ENCODE results near the gene SRF.
A peak's percentile ranks its signal among the peaks of the same experiment; 100 is the strongest.

The SRF gene

DNA sequence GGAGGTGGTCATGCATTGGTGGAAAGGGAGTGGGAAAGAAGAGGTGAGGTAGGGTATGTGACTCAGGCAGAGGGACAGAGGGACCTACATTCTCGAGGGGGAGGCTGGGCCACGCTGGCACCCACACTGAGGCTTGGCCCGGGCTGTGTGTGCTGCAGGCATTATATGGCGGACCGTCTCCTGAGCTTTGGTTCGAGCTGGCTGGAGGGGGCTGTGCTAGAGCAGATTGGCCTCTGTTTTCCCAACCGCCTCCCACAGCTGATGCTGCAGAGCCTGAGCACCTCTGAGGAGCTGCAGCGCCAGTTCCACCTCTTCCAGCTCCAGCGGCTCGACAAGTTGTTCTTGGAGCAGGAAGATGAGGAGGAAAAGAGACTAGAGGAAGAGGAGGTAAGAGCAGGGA, 34.8 kb downstream of the SRF start:
- H3K27ac ChIP-seq (ENCODE audit: insufficient read depth in 1 of 2, low read depth in 1 of 2, low read length in 2 of 2, poor library complexity in 1 of 2, severe bottlenecking in 2 of 2) = no peak overlapping the region
- H3K27me3 ChIP-seq (replicated peaks in 2 of 5; ENCODE audit: control insufficient read depth in 4 of 5, insufficient read depth in 5 of 5, low read length in 4 of 5) = no peaks in the 10 kb centered on the region
- H3K4me1 ChIP-seq (ENCODE audit: control extremely low read depth in 1 of 4, control insufficient read depth in 4 of 4, insufficient read depth in 4 of 4, low read length in 3 of 4) = no peaks in the 10 kb centered on the region
- no peak overlapping the region for H3K4me3 ChIP-seq (ENCODE audit: control insufficient read depth in 1 of 7, extremely low read depth in 1 of 7, insufficient read depth in 4 of 7, low read depth in 2 of 7, low read length in 6 of 7)
- H3K9me3 ChIP-seq (ENCODE audit: control extremely low read depth in 1 of 5, control insufficient read depth in 4 of 5, insufficient read depth in 2 of 5, low read depth in 1 of 5, low read length in 4 of 5) = no peaks in the 10 kb centered on the region
- ChIA-PET POLR2A (no interaction called here), CTCF (interaction anchor here (1.1 to 1.5 kb wide), 2 partner anchors 15 to 300 kb away, joined by 3 read pairs; no protein-coding TSS in a partner anchor)
- peaks cover 2 to 33% (median 17%) of the 10 kb centered on the region in 4 experiments for H3K36me3 ChIP-seq (ENCODE audit: control insufficient read depth in 4 of 4, insufficient read depth in 4 of 4, low read length in 3 of 4)
- 98% methylated on average over 10 of the region's 10 CpGs for WGBS (ENCODE audit: insufficient coverage)
- no peak for DNase-seq

DNA sequence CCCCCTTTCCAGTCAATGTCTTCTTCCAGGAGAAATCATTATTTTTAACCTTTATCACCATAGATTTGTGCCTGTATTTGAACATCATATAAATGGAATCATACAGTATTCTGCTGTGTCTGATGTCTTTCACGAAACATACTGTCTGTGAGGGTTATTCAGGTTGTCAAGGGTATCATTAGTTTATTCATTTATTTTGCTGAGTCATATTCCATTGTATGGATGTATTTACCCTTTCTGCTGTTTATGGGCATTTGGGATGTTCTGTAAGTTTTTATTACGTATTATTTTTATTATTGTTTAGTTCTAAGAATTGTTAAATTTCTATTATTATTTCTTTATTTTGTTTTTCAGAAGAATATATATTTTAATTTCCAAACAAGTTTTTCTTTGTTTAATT, 36.2 kb downstream of the SRF start:
- Histone ChIP-seq H3K27me3 (replicated peaks in 2 of 5; ENCODE audit: control insufficient read depth in 4 of 5, insufficient read depth in 5 of 5, low read length in 4 of 5) (no peaks in the 10 kb centered on the region), H3K4me3 (ENCODE audit: control insufficient read depth in 1 of 7, extremely low read depth in 1 of 7, insufficient read depth in 4 of 7, low read depth in 2 of 7, low read length in 6 of 7) (no peak overlapping the region), H3K4me1 (ENCODE audit: control extremely low read depth in 1 of 4, control insufficient read depth in 4 of 4, insufficient read depth in 4 of 4, low read length in 3 of 4) (no peaks in the 10 kb centered on the region), H3K9me3 (ENCODE audit: control extremely low read depth in 1 of 5, control insufficient read depth in 4 of 5, insufficient read depth in 2 of 5, low read depth in 1 of 5, low read length in 4 of 5) (no peaks in the 10 kb centered on the region), H3K27ac (ENCODE audit: insufficient read depth in 1 of 2, low read depth in 1 of 2, low read length in 2 of 2, poor library complexity in 1 of 2, severe bottlenecking in 2 of 2) (no peak overlapping the region), H3K36me3 (ENCODE audit: control insufficient read depth in 4 of 4, insufficient read depth in 4 of 4, low read length in 3 of 4) (peaks cover 2 to 32% (median 15%) of the 10 kb centered on the region in 4 experiments)
- DNase-seq = no peak
- POLR2A ChIA-PET = no interaction called here
- CTCF ChIA-PET = no interaction called here
- no CpG with 5 or more reads among the region's 2 CpGs for WGBS (ENCODE audit: insufficient coverage)

DNA sequence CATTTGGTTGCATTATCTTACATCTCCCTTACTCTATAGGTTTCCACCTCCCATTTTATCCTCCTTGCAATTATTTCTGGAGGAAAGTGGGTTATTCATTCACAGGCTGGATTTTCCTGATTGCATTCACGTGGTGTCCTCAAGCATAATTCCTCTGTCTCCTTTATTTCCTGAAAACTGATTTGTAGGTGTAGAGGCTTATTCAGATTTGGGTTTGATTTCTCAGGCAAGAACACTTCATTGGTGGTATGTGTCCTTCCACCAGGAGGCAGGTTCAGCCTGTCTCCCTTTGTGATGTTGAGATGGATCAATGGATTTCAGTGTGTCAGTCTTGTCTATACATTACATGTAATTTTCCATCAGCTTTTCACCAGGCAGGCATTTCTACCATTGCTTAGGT, 40.9 kb downstream of the SRF start:
- ChIA-PET CTCF (interaction anchor here (0.7 to 1.5 kb wide), 3 partner anchors 9 to 130 kb away, joined by 3 to 4 read pairs (median 4); partner anchors contain the start of gene DNPH1), POLR2A (no interaction called here)

DNA sequence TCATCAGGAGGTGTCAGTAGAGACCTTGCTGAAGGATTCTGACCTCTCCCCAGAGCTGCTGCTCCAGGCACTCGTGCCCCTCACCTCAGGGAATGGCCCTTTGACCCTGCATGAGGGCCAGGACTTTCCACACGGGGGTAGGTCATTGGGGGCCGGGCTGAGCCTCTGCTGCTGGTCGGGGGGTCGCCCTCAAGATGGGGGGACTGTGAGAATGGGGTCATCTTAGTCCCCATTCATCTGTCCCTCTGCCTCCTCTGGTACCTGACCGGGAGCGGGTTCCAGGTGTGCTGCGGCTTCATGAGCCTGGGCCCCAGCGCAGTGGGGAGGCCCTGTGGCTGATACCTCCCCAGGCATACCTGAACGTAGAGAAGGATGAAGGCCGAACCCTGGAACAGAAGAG, 42.4 kb downstream of the SRF start:
- no peaks in the 10 kb centered on the region for H3K27me3 ChIP-seq (replicated peaks in 2 of 5; ENCODE audit: control insufficient read depth in 4 of 5, insufficient read depth in 5 of 5, low read length in 4 of 5)
- POLR2A ChIA-PET = no interaction called here
- 95% methylated on average over 6 of the region's 11 CpGs for WGBS (ENCODE audit: insufficient coverage)
- DNase-seq = no peak
- no peak overlapping the region for H3K4me3 ChIP-seq (ENCODE audit: control insufficient read depth in 1 of 7, extremely low read depth in 1 of 7, insufficient read depth in 4 of 7, low read depth in 2 of 7, low read length in 6 of 7)
- no peaks in the 10 kb centered on the region for H3K4me1 ChIP-seq (ENCODE audit: control extremely low read depth in 1 of 4, control insufficient read depth in 4 of 4, insufficient read depth in 4 of 4, low read length in 3 of 4)
- peaks cover 12 to 39% (median 21%) of the 10 kb centered on the region in 4 experiments for H3K36me3 ChIP-seq (ENCODE audit: control insufficient read depth in 4 of 4, insufficient read depth in 4 of 4, low read length in 3 of 4)
- no peak overlapping the region for H3K27ac ChIP-seq (ENCODE audit: insufficient read depth in 1 of 2, low read depth in 1 of 2, low read length in 2 of 2, poor library complexity in 1 of 2, severe bottlenecking in 2 of 2)
- no peaks in the 10 kb centered on the region for H3K9me3 ChIP-seq (ENCODE audit: control extremely low read depth in 1 of 5, control insufficient read depth in 4 of 5, insufficient read depth in 2 of 5, low read depth in 1 of 5, low read length in 4 of 5)
- CTCF ChIA-PET = no interaction called here

More for the DNA sequence above, 40.9 kb downstream of the SRF start:
- Histone ChIP-seq H3K9me3 (ENCODE audit: control extremely low read depth in 1 of 5, control insufficient read depth in 4 of 5, insufficient read depth in 2 of 5, low read depth in 1 of 5, low read length in 4 of 5) (no peaks in the 10 kb centered on the region), H3K36me3 (ENCODE audit: control insufficient read depth in 4 of 4, insufficient read depth in 4 of 4, low read length in 3 of 4) (peaks cover 9 to 35% (median 18%) of the 10 kb centered on the region in 4 experiments), H3K4me1 (ENCODE audit: control extremely low read depth in 1 of 4, control insufficient read depth in 4 of 4, insufficient read depth in 4 of 4, low read length in 3 of 4) (no peaks in the 10 kb centered on the region), H3K27ac (ENCODE audit: insufficient read depth in 1 of 2, low read depth in 1 of 2, low read length in 2 of 2, poor library complexity in 1 of 2, severe bottlenecking in 2 of 2) (no peak overlapping the region), H3K27me3 (replicated peaks in 2 of 5; ENCODE audit: control insufficient read depth in 4 of 5, insufficient read depth in 5 of 5, low read length in 4 of 5) (no peaks in the 10 kb centered on the region), H3K4me3 (ENCODE audit: control insufficient read depth in 1 of 7, extremely low read depth in 1 of 7, insufficient read depth in 4 of 7, low read depth in 2 of 7, low read length in 6 of 7) (no peak overlapping the region)
- DNase-seq = peak in 1 of 3 donors; percentile 12
- no CpG with 5 or more reads among the region's 1 CpG for WGBS (ENCODE audit: insufficient coverage)

DNA sequence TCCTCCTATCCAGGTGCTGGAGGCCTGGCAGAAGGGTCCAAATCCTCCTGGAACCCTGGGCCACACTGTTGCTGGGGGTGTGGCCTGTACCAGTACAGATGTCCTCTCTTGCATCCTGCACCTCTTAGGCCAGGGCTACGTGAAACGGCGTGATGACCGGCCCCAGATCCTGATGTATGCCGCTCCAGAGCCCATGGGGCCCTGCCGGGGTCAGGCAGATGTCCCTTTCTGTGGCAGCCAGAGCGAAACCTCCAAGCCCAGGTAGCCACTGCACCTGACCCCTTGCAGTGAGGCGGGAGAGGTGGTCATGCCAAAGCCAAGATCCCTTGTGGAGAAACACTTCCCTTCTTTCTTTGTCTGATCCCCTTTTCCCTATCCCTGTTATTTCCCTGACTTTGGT, 44.0 kb downstream of the SRF start:
- WGBS (ENCODE audit: insufficient coverage) = 97% methylated on average over 8 of the region's 8 CpGs
- no peak overlapping the region for H3K27ac ChIP-seq (ENCODE audit: insufficient read depth in 1 of 2, low read depth in 1 of 2, low read length in 2 of 2, poor library complexity in 1 of 2, severe bottlenecking in 2 of 2)
- H3K9me3 ChIP-seq (ENCODE audit: control extremely low read depth in 1 of 5, control insufficient read depth in 4 of 5, insufficient read depth in 2 of 5, low read depth in 1 of 5, low read length in 4 of 5) = no peaks in the 10 kb centered on the region
- ChIA-PET CTCF (interaction anchor here (0.6 to 1.1 kb wide), 2 partner anchors 42 to 518 kb away, joined by 3 read pairs; no protein-coding TSS in a partner anchor), POLR2A (no interaction called here)
- peaks cover 12 to 45% (median 24%) of the 10 kb centered on the region in 4 experiments for H3K36me3 ChIP-seq (ENCODE audit: control insufficient read depth in 4 of 4, insufficient read depth in 4 of 4, low read length in 3 of 4)
- no peaks in the 10 kb centered on the region for H3K27me3 ChIP-seq (replicated peaks in 2 of 5; ENCODE audit: control insufficient read depth in 4 of 5, insufficient read depth in 5 of 5, low read length in 4 of 5)
- DNase-seq = no peak
- H3K4me3 ChIP-seq (ENCODE audit: control insufficient read depth in 1 of 7, extremely low read depth in 1 of 7, insufficient read depth in 4 of 7, low read depth in 2 of 7, low read length in 6 of 7) = no peak overlapping the region
- H3K4me1 ChIP-seq (ENCODE audit: control extremely low read depth in 1 of 4, control insufficient read depth in 4 of 4, insufficient read depth in 4 of 4, low read length in 3 of 4) = no peaks in the 10 kb centered on the region

DNA sequence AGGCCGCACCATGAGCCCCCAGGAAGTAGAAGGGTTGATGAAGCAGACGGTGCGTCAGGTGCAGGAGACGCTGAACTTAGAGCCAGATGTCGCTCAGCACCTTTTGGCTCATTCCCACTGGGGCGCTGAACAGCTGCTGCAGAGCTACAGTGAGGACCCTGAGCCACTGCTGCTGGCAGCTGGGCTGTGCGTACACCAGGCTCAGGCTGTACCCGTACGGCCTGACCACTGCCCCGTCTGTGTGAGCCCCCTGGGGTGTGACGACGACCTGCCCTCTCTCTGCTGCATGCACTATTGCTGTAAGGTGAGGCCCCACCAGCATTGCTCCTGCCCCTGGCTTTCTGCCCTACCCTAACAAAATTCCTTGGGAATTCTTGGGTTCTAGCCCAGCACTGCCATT, 45.1 kb downstream of the SRF start:
- Histone ChIP-seq H3K4me3 (ENCODE audit: control insufficient read depth in 1 of 7, extremely low read depth in 1 of 7, insufficient read depth in 4 of 7, low read depth in 2 of 7, low read length in 6 of 7) (no peak overlapping the region), H3K36me3 (ENCODE audit: control insufficient read depth in 4 of 4, insufficient read depth in 4 of 4, low read length in 3 of 4) (peaks cover 14 to 56% (median 33%) of the 10 kb centered on the region in 4 experiments), H3K27ac (ENCODE audit: insufficient read depth in 1 of 2, low read depth in 1 of 2, low read length in 2 of 2, poor library complexity in 1 of 2, severe bottlenecking in 2 of 2) (no peak overlapping the region), H3K4me1 (ENCODE audit: control extremely low read depth in 1 of 4, control insufficient read depth in 4 of 4, insufficient read depth in 4 of 4, low read length in 3 of 4) (no peaks in the 10 kb centered on the region), H3K27me3 (replicated peaks in 2 of 5; ENCODE audit: control insufficient read depth in 4 of 5, insufficient read depth in 5 of 5, low read length in 4 of 5) (no peaks in the 10 kb centered on the region), H3K9me3 (ENCODE audit: control extremely low read depth in 1 of 5, control insufficient read depth in 4 of 5, insufficient read depth in 2 of 5, low read depth in 1 of 5, low read length in 4 of 5) (no peaks in the 10 kb centered on the region)
- WGBS (ENCODE audit: insufficient coverage) = 98% methylated on average over 12 of the region's 12 CpGs
- no peak for DNase-seq
- CTCF ChIA-PET = interaction anchor here (1.1 to 1.3 kb wide), 2 partner anchors 15 to 32 kb away, joined by 3 read pairs; no protein-coding TSS in a partner anchor
- POLR2A ChIA-PET = no interaction called here

DNA sequence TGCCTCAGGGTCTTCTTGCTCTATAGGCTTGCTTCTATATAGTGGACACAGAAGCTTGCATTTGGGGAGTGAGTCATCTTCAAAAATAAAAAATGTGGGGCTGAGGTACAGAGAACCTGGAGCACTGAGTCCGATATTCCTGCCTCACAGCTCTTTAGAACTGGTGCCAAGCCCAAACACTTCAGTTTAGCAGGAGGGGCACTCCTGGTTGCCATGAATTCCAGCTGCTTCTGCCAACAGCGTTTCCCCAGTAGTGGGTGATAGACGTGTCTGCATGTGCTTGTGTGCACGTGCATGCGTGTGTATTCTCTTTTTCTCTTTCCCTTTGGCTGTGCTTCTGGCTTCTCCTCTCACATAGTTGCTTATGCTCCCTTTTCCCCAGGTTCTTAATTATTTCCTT, 46.3 kb downstream of the SRF start:
- Histone ChIP-seq H3K4me1 (ENCODE audit: control extremely low read depth in 1 of 4, control insufficient read depth in 4 of 4, insufficient read depth in 4 of 4, low read length in 3 of 4) (no peaks in the 10 kb centered on the region), H3K9me3 (ENCODE audit: control extremely low read depth in 1 of 5, control insufficient read depth in 4 of 5, insufficient read depth in 2 of 5, low read depth in 1 of 5, low read length in 4 of 5) (no peaks in the 10 kb centered on the region), H3K27ac (ENCODE audit: insufficient read depth in 1 of 2, low read depth in 1 of 2, low read length in 2 of 2, poor library complexity in 1 of 2, severe bottlenecking in 2 of 2) (no peak overlapping the region), H3K36me3 (ENCODE audit: control insufficient read depth in 4 of 4, insufficient read depth in 4 of 4, low read length in 3 of 4) (peaks cover 14 to 67% (median 37%) of the 10 kb centered on the region in 4 experiments), H3K4me3 (ENCODE audit: control insufficient read depth in 1 of 7, extremely low read depth in 1 of 7, insufficient read depth in 4 of 7, low read depth in 2 of 7, low read length in 6 of 7) (no peak overlapping the region), H3K27me3 (replicated peaks in 2 of 5; ENCODE audit: control insufficient read depth in 4 of 5, insufficient read depth in 5 of 5, low read length in 4 of 5) (no peaks in the 10 kb centered on the region)
- ChIA-PET POLR2A (interaction anchor here (0.5 kb wide), 1 partner anchor 25 kb away, joined by 3 read pairs; no protein-coding TSS in a partner anchor), CTCF (interaction anchor here (1.3 kb wide), 1 partner anchor 16 kb away, joined by 3 read pairs; no protein-coding TSS in a partner anchor)
- WGBS (ENCODE audit: insufficient coverage) = 97% methylated on average over 3 of the region's 5 CpGs
- DNase-seq = no peak

Data from common myeloid progenitor, CD34-positive (primary cell).